Mesenchymal stem cell (in vitro differentiated cells and primary cell): ENCODE measurements around the gene OXA1L.
"Not testable (repeated sequence)": the region's sequence is repeated elsewhere in the genome, so short reads cannot be mapped to it uniquely, and the experiment has no call there.

ENCODE experiments used
- DNase-seq: peaks from one replicate; pipeline ENCODE4 v3.0.0-alpha.2; 2013
- H2AFZ ChIP-seq: one replicate; pipeline ENCODE4 v1.6.1; 2013; ENCODE audit warnings: low read depth, mild to moderate bottlenecking, control low read depth, inconsistent platforms, low read length, moderate library complexity
- H2AK5ac ChIP-seq: 2 replicates; pipeline ENCODE4 v1.6.1; 2013; ENCODE audit warnings: low read length, moderate library complexity, mild to moderate bottlenecking, inconsistent platforms; ENCODE audit not compliant: severe bottlenecking
- H2BK120ac ChIP-seq: one replicate; pipeline ENCODE4 v1.6.1; 2013; ENCODE audit warnings: low read depth, mild to moderate bottlenecking, inconsistent platforms, low read length, moderate library complexity
- H2BK12ac ChIP-seq, 2 experiments: one replicate each; pipeline ENCODE4 v1.6.1; 2013; ENCODE audit warnings: inconsistent platforms in 2 of 2, low read length in 2 of 2, mild to moderate bottlenecking in 2 of 2, moderate library complexity in 2 of 2, control low read depth in 1 of 2
- H2BK15ac ChIP-seq: one replicate; pipeline ENCODE4 v1.6.1; 2013; ENCODE audit warnings: mild to moderate bottlenecking, low read depth, inconsistent platforms; ENCODE audit not compliant: poor library complexity, severe bottlenecking
- H2BK5ac ChIP-seq: 2 replicates; pipeline ENCODE4 v1.6.1; 2013; ENCODE audit warnings: low read depth, mild to moderate bottlenecking, low read length, control low read depth, inconsistent platforms; ENCODE audit not compliant: poor library complexity, severe bottlenecking
- H3K14ac ChIP-seq, 2 experiments: one replicate each; pipeline ENCODE4 v1.6.1; 2013; ENCODE audit warnings: inconsistent platforms in 2 of 2, low read length in 2 of 2, control low read depth in 1 of 2, mild to moderate bottlenecking in 1 of 2, moderate library complexity in 1 of 2
- H3K18ac ChIP-seq, 2 experiments: one replicate each; pipeline ENCODE4 v1.6.1; 2013; ENCODE audit warnings: inconsistent platforms in 2 of 2, low read length in 2 of 2, control low read depth in 1 of 2, low read depth in 1 of 2, mild to moderate bottlenecking in 1 of 2
- H3K23ac ChIP-seq, 2 experiments: one replicate each; pipeline ENCODE4 v1.6.1; 2013; ENCODE audit warnings: inconsistent platforms in 2 of 2, low read length in 2 of 2, mild to moderate bottlenecking in 2 of 2, moderate library complexity in 2 of 2, control low read depth in 1 of 2
- H3K27ac ChIP-seq: 2 replicates; pipeline ENCODE4 v1.5.1; 2013; ENCODE audit warnings: mild to moderate bottlenecking, moderate library complexity, low read length, control low read depth, inconsistent platforms; ENCODE audit not compliant: poor library complexity, severe bottlenecking
- H3K27me3 ChIP-seq, 2 experiments: 2 replicates each; pipeline versions ENCODE4 v1.6.1 to v1.7.0; 2013; ENCODE audit warnings: low read length in 2 of 2, mild to moderate bottlenecking in 2 of 2, moderate library complexity in 2 of 2, control low read depth in 1 of 2, inconsistent platforms in 1 of 2; ENCODE audit not compliant: control insufficient read depth in 1 of 2, insufficient read depth in 1 of 2
- H3K36me3 ChIP-seq, 2 experiments: 2 replicates each; pipeline versions ENCODE4 v1.6.1 to v1.7.0; 2013; ENCODE audit warnings: low read length in 2 of 2, control low read depth in 1 of 2, inconsistent platforms in 1 of 2, low read depth in 1 of 2, mild to moderate bottlenecking in 1 of 2; ENCODE audit not compliant: insufficient read depth in 2 of 2, control insufficient read depth in 1 of 2
- H3K4ac ChIP-seq, 2 experiments: one replicate each; pipeline ENCODE4 v1.6.1; 2013; ENCODE audit warnings: inconsistent platforms in 2 of 2, low read length in 2 of 2, mild to moderate bottlenecking in 2 of 2, moderate library complexity in 2 of 2, control low read depth in 1 of 2, low read depth in 1 of 2
- H3K4me1 ChIP-seq: 2 replicates; pipeline ENCODE4 v1.6.1; 2013; ENCODE audit warnings: low read depth, low read length, control low read depth; ENCODE audit not compliant: control insufficient read depth, insufficient read depth
- H3K4me2 ChIP-seq: 2 replicates; pipeline ENCODE4 v1.6.1; 2013; ENCODE audit warnings: low read length, mild to moderate bottlenecking, inconsistent platforms; ENCODE audit not compliant: poor library complexity, severe bottlenecking
- H3K4me3 ChIP-seq, 2 experiments: 2 replicates each; pipeline versions ENCODE4 v1.5.1 to v1.7.0; 2013; ENCODE audit warnings: low read length in 2 of 2, mild to moderate bottlenecking in 2 of 2, control low read depth in 1 of 2, low read depth in 1 of 2; ENCODE audit not compliant: insufficient read depth in 1 of 2
- H3K79me1 ChIP-seq: replicated peaks from 2 replicates; pipeline ENCODE4 v1.6.1; 2013; ENCODE audit warnings: mild to moderate bottlenecking, control low read depth, low read length, inconsistent platforms; ENCODE audit not compliant: poor library complexity, severe bottlenecking
- H3K9ac ChIP-seq: 2 replicates; pipeline ENCODE4 v1.7.0; 2013; ENCODE audit warnings: mild to moderate bottlenecking, low read length, moderate library complexity
- H3K9me3 ChIP-seq: 2 replicates; pipeline ENCODE4 v1.7.0; 2013; ENCODE audit warnings: mild to moderate bottlenecking, low read length; ENCODE audit not compliant: control insufficient read depth
- H4K8ac ChIP-seq: one replicate; pipeline ENCODE4 v1.6.1; 2013; ENCODE audit warnings: inconsistent platforms, mild to moderate bottlenecking, low read length, moderate library complexity
- H4K91ac ChIP-seq: one replicate; pipeline ENCODE4 v1.6.1; 2013; ENCODE audit warnings: mild to moderate bottlenecking, low read length, inconsistent platforms
- WGBS: methylation state at CpG from one replicate; pipeline ENCODE4 v1.1.7; 2013; ENCODE audit warnings: mixed read lengths; 5-methylcytosine and 5-hydroxymethylcytosine counted together

OXA1L gene

DNA sequence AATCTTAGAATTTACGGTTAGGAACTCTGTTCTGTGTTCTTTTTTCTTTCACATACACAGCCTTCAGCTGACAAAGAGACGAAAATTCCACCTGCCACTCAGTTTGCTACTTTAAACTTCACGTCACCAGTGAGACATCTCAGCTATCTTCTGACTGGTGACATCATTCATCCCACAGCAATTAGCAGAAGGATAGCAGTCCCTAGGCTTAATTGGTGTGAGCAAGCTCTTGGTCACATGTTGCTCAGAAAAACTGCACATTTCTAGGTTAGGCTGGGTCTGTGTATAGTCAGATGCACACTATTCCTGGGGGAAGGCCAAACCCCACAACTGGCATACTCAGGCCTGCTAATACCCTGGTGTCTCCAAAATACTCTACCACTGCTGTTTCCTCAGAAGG lies 24.8 kb downstream of the OXA1L start:
- no peak overlapping the region for H2BK12ac ChIP-seq
- DNase-seq, result peak; percentile 73
- H3K27me3 ChIP-seq, result peaks cover 0 to 7% of the 10 kb centered on the region in 2 experiments
- H3K9me3 ChIP-seq, result no peaks in the 10 kb centered on the region
- H2BK15ac ChIP-seq, result no peak overlapping the region
- no peak overlapping the region for H3K27ac ChIP-seq
- peaks cover 2% of the 10 kb centered on the region for H3K4me1 ChIP-seq
- no peak overlapping the region for H3K23ac ChIP-seq
- no peak overlapping the region for H3K4ac ChIP-seq
- no peaks in the 10 kb centered on the region for H3K79me1 ChIP-seq
- H3K4me2 ChIP-seq, result no peak overlapping the region
- no peaks in the 10 kb centered on the region for H3K36me3 ChIP-seq
- no peak overlapping the region for H2AK5ac ChIP-seq
- WGBS, result 32% methylated on average over 3 of the region's 3 CpGs
- H4K91ac ChIP-seq, result no peak overlapping the region
- H4K8ac ChIP-seq, result no peak overlapping the region
- no peak overlapping the region for H2BK120ac ChIP-seq
- H3K18ac ChIP-seq, result no peak overlapping the region
- no peak overlapping the region for H3K14ac ChIP-seq
- no peak overlapping the region for H2AFZ ChIP-seq
- no peak overlapping the region for H3K4me3 ChIP-seq
- peak overlapping the region; percentile 12 for H3K9ac ChIP-seq
- H2BK5ac ChIP-seq, result no peak overlapping the region

GRCh38 chr14:22792158-22792557 lies 25.7 kb downstream of the OXA1L start:
- Histone ChIP-seq H2BK120ac (no peak overlapping the region), H3K14ac (no peak overlapping the region), H3K23ac (no peak overlapping the region), H3K4me2 (no peak overlapping the region), H2BK12ac (no peak overlapping the region), H3K4me3 (no peak overlapping the region), H3K79me1 (no peaks in the 10 kb centered on the region), H4K8ac (no peak overlapping the region), H3K18ac (no peak overlapping the region), H3K4me1 (peaks cover 2% of the 10 kb centered on the region), H3K27ac (no peak overlapping the region), H2AFZ (no peak overlapping the region), H3K36me3 (no peaks in the 10 kb centered on the region), H3K9me3 (no peaks in the 10 kb centered on the region), H3K27me3 (peaks cover 2 to 15% of the 10 kb centered on the region in 2 experiments), H3K9ac (no peak overlapping the region), H2AK5ac (no peak overlapping the region), H3K4ac (no peak overlapping the region), H2BK5ac (no peak overlapping the region), H2BK15ac (no peak overlapping the region), H4K91ac (no peak overlapping the region)
- DNase-seq, result no peak
- WGBS, result 100% methylated on average over 2 of the region's 2 CpGs

DNA sequence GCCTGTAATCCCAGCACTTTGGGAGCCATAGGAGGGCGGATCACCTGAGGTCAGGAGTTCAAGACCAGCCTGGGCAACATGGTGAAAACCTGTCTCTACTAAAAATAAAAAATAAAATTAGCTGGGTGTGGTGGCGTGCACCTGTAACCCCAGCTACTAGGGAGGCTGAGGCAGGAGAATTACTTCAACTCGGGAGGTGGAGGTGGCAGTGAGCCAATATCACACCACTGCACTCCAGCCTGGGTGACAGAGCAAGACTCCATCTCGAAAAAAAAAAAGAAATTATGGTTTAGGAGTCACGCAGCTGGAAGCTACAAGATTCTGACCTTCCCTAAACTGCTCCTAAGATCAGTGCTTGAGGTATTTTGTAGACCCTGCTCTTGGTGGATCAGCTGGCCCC lies 27.1 kb downstream of the OXA1L start:
- H3K14ac ChIP-seq, H3K4me2 ChIP-seq: not testable (repeated sequence)

GRCh38 chr14:22793976-22794375 lies 27.5 kb downstream of the OXA1L start:
- H3K4ac ChIP-seq, result no peak overlapping the region
- no peak for DNase-seq
- H3K23ac ChIP-seq, result no peak overlapping the region
- H3K27ac ChIP-seq, result no peak overlapping the region
- no peaks in the 10 kb centered on the region for H3K36me3 ChIP-seq
- H4K8ac ChIP-seq, result no peak overlapping the region
- no peak overlapping the region for H2BK15ac ChIP-seq
- H3K4me1 ChIP-seq, result peaks cover 4% of the 10 kb centered on the region
- H3K4me3 ChIP-seq, result no peak overlapping the region
- no peak overlapping the region for H3K14ac ChIP-seq
- H2BK120ac ChIP-seq, result no peak overlapping the region
- H2AK5ac ChIP-seq, result no peak overlapping the region
- peaks cover 10 to 19% of the 10 kb centered on the region in 2 experiments for H3K27me3 ChIP-seq
- no peaks in the 10 kb centered on the region for H3K79me1 ChIP-seq
- no peak overlapping the region for H2AFZ ChIP-seq
- H3K9ac ChIP-seq, result no peak overlapping the region
- no peak overlapping the region for H3K18ac ChIP-seq
- H2BK12ac ChIP-seq, result no peak overlapping the region
- no peak overlapping the region for H2BK5ac ChIP-seq
- 76% methylated on average over 5 of the region's 5 CpGs for WGBS
- H4K91ac ChIP-seq, result no peak overlapping the region
- H3K4me2 ChIP-seq, result no peak overlapping the region
- no peaks in the 10 kb centered on the region for H3K9me3 ChIP-seq

More for the DNA sequence above, 27.1 kb downstream of the OXA1L start:
- not testable (repeated sequence) for H3K18ac ChIP-seq, H2BK5ac ChIP-seq, H3K9me3 ChIP-seq, H2BK12ac ChIP-seq, H4K8ac ChIP-seq, H3K4me1 ChIP-seq, H2AK5ac ChIP-seq, H4K91ac ChIP-seq, H2AFZ ChIP-seq, H3K4ac ChIP-seq, H2BK15ac ChIP-seq, H3K79me1 ChIP-seq, H3K4me3 ChIP-seq, H2BK120ac ChIP-seq, H3K23ac ChIP-seq, H3K36me3 ChIP-seq, H3K27ac ChIP-seq, DNase-seq, H3K9ac ChIP-seq
- H3K27me3 ChIP-seq, result peaks cover 6 to 15% of the 10 kb centered on the region in 2 experiments
- 90% methylated on average over 5 of the region's 5 CpGs for WGBS
